Panc1 (cell line): ENCODE measurements around the gene TMEM131L.

Source experiments
- CTCF ChIP-seq: fragments of 450-650 bp; IDR thresholded peaks from 2 replicates; pipeline ENCODE4 v1.5.1; 2017; ENCODE audit warnings: mild to moderate bottlenecking
- POLR2AphosphoS5 ChIP-seq: IDR thresholded peaks from 2 replicates; pipeline ENCODE4 v1.6.1; 2012; ENCODE audit warnings: mild to moderate bottlenecking, low read depth, low read length, moderate library complexity
- SIN3A ChIP-seq: IDR thresholded peaks from 2 replicates; pipeline ENCODE4 v1.6.1; 2012; ENCODE audit warnings: low read depth, mild to moderate bottlenecking, low read length, moderate library complexity, borderline replicate concordance; ENCODE audit not compliant: insufficient read depth

GRCh38 chr4:153611679-153612078 is 145.5 kb downstream of the TMEM131L start:
- no peak for TF ChIP-seq CTCF
- no peak for TF ChIP-seq SIN3A
- no peak for TF ChIP-seq POLR2AphosphoS5
